GM23248 (cell line): ENCODE measurements around the gene COL1A2.

Experiments used
- EZH2 ChIP-seq: fragments of 200-600 bp; sonication (generic); IDR thresholded peaks from 2 replicates; pipeline ENCODE4 v1.6.1; 2018; ENCODE audit warnings: antibody characterized with exemption, mild to moderate bottlenecking; ENCODE audit not compliant: insufficient read depth, poor library complexity, severe bottlenecking
- EZH2phosphoT487 ChIP-seq: fragments of 200-600 bp; sonication (generic); IDR thresholded peaks from 2 replicates; pipeline ENCODE4 v1.6.1; 2018; ENCODE audit warnings: antibody characterized with exemption, moderate library complexity, mild to moderate bottlenecking, low read depth; ENCODE audit not compliant: insufficient read depth

- TF ChIP-seq EZH2 (no peak), EZH2phosphoT487 (no peak)
These were observed 33.8 kb upstream of the COL1A2 start for GRCh38 chr7:94360926-94361325.
